ENCODE results near the gene ZGLP1.
A peak's percentile ranks its signal among the peaks of the same experiment; 100 is the strongest.
"Not testable (repeated sequence)": the region's sequence is repeated elsewhere in the genome, so short reads cannot be mapped to it uniquely, and the experiment has no call there.

ZGLP1 gene

DNA sequence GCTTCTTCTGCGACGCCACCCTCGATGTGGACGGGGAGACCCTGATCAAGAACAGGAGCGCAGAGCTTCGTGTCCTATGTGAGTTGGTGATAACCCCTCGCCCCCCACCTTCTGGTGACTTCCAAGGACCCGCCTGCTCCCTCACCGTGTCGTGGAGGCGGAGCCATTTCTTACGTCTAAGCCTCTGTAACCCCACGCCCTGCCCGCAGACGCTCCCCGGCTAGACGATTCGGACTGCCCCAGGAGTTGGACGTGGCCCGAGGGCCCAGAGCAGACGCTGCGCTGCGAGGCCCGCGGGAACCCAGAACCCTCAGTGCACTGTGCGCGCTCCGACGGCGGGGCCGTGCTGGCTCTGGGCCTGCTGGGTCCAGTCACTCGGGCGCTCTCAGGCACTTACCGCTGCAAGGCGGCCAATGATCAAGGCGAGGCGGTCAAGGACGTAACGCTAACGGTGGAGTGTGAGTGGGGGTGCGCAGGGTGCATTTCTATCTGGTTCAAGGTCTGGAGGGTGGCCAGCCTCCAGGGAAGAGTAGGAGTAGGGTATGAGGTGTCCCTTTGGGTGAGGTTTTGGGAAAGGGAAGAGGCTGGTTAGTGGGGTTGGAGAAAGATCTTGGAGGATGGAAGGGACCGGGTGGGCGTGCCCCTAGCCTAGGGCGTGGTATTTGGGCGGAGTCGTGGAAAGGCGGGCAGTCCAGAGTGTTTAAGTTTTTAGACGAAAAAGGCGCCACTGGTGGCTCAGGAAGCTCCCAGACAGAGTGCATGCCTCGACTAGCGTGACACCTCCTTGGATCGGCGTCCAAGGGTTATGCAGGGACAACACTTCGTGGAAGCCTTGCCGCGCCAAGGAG lies 16.6 kb downstream of the ZGLP1 start:
- DNase-seq: no peak

DNA sequence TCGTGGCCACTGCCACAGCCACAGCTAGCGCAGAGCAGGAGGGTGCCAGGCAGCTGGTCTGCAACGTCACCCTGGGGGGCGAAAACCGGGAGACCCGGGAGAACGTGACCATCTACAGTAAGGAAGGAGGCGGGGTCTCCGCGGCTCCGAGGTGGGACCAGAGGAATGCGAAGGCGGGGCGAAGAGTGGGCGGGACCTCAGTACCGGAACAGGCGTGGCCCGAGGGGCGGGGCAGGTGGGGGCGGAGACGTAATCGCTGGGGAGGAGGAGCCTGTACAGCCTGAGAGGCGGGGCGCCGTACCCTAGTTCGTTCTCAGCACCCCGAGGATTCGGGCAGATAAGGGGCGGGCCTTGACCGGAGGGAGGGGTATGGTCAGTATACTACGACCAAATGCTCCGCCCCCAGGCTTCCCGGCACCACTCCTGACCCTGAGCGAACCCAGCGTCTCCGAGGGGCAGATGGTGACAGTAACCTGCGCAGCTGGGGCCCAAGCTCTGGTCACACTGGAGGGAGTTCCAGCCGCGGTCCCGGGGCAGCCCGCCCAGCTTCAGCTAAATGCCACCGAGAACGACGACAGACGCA lies 17.3 kb downstream of the ZGLP1 start:
- peak; percentile 73 for DNase-seq

DNA sequence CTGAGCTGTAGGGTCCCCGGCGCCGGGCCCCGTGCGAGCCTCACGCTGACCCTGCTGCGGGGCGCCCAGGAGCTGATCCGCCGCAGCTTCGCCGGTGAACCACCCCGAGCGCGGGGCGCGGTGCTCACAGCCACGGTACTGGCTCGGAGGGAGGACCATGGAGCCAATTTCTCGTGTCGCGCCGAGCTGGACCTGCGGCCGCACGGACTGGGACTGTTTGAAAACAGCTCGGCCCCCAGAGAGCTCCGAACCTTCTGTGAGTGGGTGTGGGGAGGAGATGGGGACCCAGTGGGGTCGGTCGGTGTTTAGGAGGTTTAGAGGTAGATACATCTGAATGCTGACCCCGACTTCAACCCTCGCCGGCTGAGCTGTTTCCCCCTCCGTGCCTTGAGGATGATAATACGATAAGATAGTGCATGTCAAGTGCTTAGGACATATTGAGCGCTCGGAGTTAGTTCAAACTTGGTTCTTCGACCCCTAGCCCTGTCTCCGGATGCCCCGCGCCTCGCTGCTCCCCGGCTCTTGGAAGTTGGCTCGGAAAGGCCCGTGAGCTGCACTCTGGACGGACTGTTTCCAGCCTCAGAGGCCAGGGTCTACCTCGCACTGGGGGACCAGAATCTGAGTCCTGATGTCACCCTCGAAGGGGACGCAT lies 17.9 kb downstream of the ZGLP1 start:
- DNase-seq: no peak

DNA sequence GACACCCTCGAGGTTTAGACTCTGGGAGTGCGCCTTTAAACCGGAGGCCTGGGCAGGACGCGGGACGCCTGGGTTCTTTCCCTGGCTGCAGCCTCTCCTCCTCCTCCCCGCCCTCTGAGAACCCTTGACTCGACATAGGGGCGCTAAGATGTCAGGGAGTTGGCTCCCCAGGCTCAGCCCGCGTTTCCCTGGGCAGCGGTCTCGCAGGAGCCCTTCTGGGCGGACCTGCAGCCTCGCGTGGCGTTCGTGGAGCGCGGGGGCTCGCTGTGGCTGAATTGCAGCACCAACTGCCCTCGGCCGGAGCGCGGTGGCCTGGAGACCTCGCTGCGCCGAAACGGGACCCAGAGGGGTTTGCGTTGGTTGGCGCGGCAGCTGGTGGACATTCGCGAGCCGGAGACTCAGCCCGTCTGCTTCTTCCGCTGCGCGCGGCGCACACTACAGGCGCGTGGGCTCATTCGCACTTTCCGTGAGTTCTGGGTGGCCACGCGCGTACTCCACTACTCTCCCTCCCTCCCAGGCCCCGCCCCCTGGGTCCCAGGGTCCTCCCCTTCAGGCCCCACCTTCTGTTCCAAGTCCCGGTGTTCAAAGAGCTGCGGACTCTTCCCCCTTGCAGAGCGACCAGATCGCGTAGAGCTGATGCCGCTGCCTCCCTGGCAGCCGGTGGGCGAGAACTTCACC lies 18.6 kb downstream of the ZGLP1 start:
- no peak for DNase-seq

- no peak for DNase-seq
Measured at GRCh38 chr19:10290357-10290875, 19.2 kb downstream of the ZGLP1 start.

- no peak for DNase-seq
Measured at GRCh38 chr19:10289836-10290356, 19.7 kb downstream of the ZGLP1 start, which contains the start of gene ICAM5. TSS of gene ICAM5 (plus strand) at chr19:10289952. CDS start at chr19:10290044, 92 bp downstream.

DNA sequence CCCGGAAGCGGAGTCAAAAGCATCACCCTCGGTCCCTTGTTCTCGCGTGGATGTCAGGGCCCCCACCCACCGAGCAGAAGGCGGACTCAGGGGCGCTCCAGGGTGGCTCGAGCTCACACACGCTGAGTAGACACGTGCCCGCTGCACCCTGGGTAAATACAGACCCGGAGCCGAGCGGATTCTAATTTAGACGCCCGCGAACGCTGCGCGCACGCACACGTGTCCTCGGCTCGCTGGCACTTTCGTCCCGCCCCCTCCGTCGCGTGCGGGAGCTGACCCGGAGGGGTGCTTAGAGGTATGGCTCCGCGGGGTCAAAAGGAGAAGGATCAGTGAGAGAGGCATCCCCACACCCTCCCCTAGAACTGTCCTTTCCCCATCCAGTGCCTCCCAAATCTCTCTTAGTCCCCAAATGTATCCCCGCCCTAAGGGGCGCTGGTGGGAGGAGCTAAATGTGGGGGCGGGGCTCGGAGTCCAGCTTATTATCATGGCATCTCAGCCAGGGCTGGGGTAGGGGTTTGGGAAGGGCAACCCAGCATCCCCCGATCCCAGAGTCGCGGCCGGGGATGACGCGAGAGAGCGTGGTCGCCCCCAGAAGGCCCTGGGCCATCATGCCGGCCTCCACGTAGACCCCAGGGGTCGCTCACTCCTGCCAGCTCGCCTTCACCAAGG lies 20.3 kb downstream of the ZGLP1 start:
- DNase-seq: peak; percentile 62

- peak; percentile 60 for DNase-seq
Measured at GRCh38 chr19:10288662-10289166, 20.9 kb downstream of the ZGLP1 start.

DNA sequence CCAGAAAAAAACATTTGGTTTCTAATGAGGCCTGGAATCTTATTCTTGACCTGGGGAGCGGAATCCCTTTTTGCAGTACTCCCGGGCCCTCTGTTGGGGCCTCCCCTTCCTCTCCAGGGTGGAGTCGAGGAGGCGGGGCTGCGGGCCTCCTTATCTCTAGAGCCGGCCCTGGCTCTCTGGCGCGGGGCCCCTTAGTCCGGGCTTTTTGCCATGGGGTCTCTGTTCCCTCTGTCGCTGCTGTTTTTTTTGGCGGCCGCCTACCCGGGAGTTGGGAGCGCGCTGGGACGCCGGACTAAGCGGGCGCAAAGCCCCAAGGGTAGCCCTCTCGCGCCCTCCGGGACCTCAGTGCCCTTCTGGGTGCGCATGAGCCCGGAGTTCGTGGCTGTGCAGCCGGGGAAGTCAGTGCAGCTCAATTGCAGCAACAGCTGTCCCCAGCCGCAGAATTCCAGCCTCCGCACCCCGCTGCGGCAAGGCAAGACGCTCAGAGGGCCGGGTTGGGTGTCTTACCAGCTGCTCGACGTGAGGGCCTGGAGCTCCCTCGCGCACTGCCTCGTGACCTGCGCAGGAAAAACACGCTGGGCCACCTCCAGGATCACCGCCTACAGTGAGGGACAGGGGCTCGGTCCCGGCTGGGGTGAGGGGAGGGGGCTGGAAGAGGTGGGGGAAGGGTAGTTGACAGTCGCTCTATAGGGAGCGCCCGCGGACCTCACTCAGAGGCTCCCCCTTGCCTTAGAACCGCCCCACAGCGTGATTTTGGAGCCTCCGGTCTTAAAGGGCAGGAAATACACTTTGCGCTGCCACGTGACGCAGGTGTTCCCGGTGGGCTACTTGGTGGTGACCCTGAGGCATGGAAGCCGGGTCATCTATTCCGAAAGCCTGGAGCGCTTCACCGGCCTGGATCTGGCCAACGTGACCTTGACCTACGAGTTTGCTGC lies 22.5 kb downstream of the ZGLP1 start, which contains the start of gene ICAM4:
TSS of gene ICAM4 (plus strand) at position 153 of the 935 bp plus-strand sequence. CDS start at position 211, 58 bp downstream.
- DNase-seq: no peak

DNA sequence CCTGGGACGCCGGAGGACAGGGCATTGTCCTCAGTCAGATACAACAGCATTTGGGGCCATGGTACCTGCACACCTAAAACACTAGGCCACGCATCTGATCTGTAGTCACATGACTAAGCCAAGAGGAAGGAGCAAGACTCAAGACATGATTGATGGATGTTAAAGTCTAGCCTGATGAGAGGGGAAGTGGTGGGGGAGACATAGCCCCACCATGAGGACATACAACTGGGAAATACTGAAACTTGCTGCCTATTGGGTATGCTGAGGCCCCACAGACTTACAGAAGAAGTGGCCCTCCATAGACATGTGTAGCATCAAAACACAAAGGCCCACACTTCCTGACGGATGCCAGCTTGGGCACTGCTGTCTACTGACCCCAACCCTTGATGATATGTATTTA lies 24.2 kb downstream of the ZGLP1 start:
- no peak for DNase-seq

DNA sequence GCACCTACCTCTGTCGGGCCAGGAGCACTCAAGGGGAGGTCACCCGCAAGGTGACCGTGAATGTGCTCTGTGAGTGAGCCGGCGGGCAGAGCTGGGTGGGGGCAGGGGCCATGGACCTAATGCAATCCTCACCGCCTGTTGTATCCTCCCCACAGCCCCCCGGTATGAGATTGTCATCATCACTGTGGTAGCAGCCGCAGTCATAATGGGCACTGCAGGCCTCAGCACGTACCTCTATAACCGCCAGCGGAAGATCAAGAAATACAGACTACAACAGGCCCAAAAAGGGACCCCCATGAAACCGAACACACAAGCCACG lies 24.7 kb downstream of the ZGLP1 start:
- DNase-seq: no peak

GRCh38 chr19:10284065-10284959 lies 25.3 kb downstream of the ZGLP1 start:
- no peak for DNase-seq

DNA sequence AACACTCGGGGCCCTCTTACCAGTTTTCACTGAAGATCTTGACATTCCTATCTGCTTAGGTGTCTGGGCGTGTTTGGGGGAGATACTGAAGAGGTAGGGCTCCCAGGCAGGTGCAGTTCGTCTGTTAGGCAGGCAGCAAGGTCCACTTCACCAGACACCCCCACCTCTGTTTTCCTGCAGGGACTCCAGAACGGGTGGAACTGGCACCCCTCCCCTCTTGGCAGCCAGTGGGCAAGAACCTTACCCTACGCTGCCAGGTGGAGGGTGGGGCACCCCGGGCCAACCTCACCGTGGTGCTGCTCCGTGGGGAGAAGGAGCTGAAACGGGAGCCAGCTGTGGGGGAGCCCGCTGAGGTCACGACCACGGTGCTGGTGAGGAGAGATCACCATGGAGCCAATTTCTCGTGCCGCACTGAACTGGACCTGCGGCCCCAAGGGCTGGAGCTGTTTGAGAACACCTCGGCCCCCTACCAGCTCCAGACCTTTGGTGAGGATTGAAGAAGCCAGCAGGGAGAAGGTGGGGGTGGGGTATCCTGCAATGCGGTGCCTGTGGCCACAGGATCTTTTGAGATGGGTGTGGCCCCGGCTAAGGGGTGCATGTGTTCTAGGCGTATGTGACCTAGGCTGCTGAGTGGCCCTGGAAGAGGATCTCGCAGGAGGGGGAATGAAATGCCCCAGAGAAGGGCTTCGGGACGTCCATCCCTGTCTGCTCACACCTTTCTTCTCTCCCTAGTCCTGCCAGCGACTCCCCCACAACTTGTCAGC lies 26.1 kb downstream of the ZGLP1 start:
- DNase-seq: no peak

- not testable (repeated sequence) for DNase-seq
Measured at GRCh38 chr19:10282043-10282442, 27.6 kb downstream of the ZGLP1 start.

DNA sequence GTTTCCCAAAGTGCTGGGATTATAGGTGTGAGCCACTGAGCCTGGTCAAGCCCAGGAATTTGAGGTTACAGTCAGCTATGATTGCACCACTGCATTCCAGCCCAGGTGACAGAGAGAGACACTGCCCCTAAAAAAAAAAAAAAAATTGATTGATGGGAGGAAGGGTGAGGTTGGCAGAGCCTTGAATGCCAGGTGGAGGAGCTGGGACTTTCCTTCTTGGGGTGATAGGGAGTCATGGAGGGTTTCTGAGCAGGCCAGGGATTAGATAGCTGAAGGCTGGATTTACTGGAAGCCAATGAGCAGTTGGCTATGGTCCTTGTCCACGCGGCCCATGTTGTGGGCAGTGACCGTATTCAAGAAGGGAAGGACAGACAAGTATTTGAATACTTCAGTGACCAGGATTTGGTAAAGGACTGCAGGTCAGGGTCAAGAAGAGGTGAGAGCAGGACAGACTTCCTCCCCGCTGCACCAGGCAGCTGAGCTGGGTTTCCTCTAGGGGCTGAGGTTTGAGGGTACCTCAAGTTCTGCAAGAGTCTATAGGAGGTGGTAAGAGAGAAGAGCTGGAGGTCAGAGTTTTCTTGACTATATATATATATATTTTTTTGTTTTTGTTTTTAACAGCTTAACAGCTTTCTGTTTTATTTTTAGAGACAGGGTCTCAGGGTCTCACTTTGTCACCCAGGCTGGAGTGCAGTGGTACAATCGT lies 29.7 kb downstream of the ZGLP1 start:
- no peak for DNase-seq

GRCh38 chr19:10278935-10279334 lies 30.7 kb downstream of the ZGLP1 start:
- no peak for DNase-seq

GRCh38 chr19:10277795-10278589 lies 31.6 kb downstream of the ZGLP1 start:
- DNase-seq: no peak

Data from fibroblast of skin of right biceps (primary cell).